HG03469 (cell line): ENCODE measurements around the gene ARID4B.
A peak's percentile ranks its signal among the peaks of the same experiment; 100 is the strongest.
"Not testable (repeated sequence)": the region's sequence is repeated elsewhere in the genome, so short reads cannot be mapped to it uniquely, and the experiment has no call there.

Experiments
- ATAC-seq: cut with Tn5 transposase; IDR thresholded peaks from one replicate; pipeline ENCODE4 v1.9.1; 2021; ENCODE audit warnings: mild to moderate bottlenecking, moderate library complexity, moderate number of reproducible peaks; ENCODE audit not compliant: unreplicated experiment

Gene ARID4B

DNA sequence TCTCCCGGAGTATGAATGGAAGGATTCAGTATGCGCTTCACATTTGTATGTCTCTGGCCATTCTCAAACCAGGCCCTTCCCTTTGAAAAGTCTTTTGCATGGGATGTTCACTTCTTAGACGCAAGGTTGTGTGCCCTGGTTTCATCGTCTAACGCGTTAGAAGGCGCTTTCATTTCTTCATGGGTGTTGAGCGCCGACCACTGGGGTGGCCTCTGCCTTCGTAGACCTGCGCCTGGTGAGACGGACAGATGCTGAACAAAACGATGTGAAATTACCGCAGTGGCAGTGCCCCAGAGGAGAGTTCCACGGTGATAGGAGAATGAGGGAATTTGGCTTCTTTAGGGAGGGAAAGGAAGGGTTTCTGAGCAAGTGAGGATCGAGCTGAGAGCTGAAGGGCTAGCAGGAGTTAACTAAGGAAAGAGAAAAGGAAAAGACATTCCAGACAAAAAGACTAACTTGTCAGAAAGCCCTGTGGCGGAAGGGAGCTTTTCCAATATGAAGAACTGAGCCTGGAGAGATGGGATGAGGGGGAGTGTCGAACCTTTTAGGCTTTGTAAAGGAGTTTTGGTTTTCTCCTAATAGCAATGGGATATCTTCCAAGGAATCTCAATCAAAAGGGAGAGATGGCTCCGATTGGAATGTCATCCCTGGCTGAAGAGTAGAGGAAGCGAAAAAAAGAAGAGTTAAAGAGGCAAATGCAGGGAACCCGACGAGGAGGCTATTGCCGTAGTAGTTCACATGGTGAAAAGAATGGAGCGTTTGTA, 1.3 kb upstream of the ARID4B start:
- peak; percentile 6 for ATAC-seq

DNA sequence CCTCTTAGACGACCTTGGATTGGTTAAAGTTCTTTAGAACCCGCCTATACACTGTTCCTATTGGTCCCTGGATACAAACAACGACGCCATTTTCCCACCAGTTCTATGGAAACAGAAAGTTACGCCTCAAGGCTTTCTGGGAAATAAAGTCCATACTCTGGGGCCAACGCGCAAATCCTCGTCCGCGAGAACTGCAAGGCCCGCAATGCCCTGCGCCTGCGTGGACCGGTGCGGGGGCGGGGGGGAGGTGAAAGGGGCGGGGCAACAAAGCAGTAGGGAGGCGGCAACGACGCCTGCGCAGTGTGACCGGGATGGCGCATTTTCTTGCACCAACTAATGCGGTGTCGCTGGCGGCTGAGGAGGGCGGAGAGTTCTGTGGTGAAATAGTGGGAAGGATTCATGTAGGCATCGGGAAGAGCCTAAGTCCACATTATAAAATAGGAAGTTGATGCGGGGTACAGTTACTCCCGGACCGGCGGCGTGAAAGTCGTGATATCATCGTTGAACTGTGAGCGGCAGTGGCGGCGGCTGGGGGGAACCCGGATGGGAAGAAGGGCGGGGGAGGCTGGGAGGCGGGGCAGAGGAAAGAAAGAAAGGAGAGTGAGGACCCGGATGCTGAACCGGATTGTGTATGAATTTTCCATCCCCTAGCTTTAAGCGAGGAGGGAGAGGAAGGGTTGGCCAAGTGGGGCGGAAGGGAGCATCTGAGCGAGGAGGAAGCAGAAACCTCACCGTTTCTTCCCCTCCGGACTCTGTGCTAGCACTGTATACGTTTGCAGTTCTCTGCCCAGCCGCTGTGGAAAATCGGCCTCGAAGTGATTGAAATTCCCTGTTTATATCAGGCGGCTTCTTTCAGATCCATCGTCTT, 526 bp upstream of the ARID4B start, which contains the start of gene GGPS1:
Gene GGPS1, plus strand, starts transcription at position 300 of the 868 bp plus-strand sequence. CDS start 6,695 bp downstream, outside the sequence.
- peak; percentile 61 for ATAC-seq

DNA sequence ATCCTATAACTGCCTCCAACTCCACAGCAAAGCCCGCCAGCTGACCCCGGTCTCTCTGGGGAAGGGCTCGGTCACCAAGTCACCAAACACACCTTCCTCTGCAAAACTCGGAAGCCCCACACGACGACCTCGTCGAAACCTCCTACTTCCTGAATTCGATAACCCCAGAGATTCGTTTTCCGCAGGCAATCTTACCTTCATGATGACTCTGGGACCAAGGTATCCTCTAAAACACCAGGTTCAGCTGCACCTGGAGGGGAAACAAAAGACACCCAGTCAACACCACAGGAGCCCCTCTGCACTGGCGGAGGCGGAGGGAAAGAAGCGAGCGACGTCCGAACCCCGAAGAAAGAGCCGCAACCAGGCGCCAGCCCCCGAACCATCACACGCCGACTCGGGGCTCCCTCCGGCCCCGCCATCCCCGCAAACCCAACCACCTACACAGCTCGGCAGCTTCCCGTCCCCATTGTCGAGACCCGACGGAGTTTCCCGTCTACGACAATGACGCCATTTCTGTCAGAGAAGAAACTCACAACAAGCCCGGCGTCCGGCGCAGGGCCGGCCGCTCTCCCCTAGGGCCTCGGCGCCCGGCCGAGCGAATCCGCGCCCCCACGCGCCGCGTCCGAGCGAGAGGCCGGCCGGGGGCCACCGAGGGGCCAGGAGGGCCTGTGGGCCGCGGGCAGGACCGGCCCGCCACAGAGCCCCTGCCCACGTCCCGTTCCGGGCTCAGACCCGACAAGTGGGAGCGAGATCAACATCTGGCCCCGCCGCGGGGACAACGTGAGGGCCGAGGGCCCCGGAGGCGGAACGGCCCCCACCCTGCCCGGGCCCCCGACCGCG, 1.0 kb downstream of the ARID4B start:
- no peak for ATAC-seq

DNA sequence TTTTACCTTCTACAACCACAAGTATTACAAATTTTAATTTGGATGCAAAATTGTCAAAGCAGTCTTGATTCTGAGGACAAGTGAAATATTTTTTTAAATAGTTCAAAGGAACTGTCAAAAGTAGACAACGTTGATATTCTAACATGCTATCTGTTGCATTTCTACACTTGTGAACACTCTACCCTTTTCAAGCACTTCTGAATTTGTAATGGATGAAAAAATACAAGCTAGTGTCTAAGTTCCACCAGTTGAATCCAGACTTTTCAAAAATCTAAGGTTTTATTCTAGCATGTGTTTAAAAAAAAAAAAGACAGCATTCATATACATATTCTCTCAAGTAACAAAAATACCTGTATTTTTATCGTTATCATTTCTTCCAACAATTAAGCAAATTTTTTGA, 2.1 kb downstream of the ARID4B start:
- ATAC-seq: no peak

DNA sequence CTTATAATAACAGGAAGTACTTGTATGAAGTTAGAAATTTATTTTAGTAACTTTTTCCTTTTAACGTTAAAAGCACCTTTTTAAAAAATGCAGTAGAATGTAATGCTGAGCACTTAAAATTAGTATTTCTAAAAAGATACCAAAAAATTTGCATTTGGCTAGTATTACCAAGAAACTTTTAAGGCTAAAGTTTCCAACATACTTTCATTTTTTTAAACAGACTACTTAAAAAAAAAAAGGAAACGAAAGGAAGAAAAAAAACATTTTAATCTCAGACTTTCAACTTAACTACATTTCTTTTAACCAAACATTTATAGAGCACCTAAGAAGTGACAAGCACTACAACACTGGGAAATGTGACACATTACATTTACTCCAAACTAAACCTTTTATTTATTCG, 2.8 kb downstream of the ARID4B start:
- ATAC-seq: no peak

DNA sequence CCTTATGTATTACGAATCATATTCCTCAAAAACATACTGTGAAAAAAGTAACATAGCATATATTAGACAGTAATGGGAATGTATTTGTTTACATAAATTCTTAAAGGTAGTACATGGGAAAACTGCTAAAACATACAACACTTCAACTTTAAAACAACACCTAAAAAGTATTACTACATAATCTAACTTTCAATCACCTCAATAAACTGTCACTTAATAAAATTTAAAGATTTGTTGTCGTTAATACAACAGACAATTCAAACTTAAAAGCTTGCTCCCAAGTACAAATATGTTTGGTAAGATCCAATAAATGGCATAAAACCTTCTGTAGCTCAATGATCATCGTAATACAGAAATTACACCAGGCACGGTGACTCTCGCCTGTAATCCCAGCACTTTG, 3.7 kb downstream of the ARID4B start:
- no peak for ATAC-seq

DNA sequence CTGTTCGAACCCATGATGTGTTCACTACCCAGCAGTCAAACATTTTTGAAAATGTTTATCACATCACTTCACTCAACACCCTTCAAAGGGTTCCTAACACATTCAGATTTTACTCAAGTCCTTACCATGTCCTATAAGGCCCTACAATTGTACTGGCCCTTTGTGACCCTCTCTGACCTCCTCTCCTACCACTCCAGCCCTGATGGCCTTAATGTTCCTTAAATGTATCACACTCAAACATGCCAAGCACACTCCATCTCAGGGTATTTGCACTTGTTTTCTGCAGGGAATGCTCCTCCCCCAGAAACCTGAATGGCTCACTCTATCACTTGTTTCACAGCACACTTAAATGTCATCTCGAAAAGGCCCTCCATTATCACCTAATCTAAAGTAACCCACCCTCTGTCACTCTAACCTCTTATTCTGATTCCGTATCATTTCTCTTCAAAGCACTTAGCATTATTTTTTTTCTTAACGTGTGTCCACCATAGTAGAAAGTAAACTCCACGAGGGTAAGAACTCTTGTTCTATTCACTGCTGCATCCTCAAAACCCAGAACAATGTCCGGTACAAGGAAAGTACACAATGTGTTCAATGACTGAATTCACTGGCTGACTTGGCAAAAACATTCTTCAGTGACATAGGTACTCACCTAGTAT, 7.3 kb downstream of the ARID4B start:
- ATAC-seq: no peak

DNA sequence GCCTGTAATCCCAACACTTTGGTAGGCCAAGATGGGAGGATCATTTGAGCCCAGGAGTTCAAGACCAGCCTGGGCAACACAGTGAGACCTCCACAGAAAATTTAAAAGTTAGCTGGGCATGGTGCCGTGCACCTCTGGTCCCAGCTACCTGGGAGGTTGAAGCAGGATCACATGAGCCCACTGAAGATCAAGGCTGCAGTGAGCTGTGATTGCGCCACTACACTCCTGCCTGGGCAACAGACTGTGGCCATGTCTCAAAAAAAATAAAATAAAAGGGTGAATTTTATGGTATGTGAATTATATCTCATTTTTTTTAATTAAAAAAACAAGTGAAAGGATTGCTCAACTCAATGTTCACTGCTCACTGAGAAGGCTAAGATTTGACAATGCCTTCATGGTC, 8.7 kb downstream of the ARID4B start:
- ATAC-seq: no peak

DNA sequence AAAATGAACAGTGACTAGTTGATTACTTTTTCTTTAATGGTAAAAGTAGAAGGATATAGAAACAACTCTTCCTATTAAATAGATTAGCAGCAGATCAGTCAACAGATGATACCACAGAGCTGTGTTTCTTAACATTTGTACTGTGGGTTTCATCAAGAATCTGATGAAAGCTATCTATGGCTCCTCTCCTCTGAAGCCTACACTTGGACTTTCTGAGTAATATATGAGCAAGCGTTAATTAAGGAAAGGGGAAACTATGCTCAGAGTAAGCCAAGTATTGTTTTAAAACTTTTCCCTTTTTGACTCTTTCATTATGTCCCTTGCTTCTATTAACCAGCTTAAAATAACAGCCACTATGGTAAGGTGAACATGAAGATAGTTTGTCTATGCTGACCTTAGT, 10.8 kb downstream of the ARID4B start:
- no peak for ATAC-seq

DNA sequence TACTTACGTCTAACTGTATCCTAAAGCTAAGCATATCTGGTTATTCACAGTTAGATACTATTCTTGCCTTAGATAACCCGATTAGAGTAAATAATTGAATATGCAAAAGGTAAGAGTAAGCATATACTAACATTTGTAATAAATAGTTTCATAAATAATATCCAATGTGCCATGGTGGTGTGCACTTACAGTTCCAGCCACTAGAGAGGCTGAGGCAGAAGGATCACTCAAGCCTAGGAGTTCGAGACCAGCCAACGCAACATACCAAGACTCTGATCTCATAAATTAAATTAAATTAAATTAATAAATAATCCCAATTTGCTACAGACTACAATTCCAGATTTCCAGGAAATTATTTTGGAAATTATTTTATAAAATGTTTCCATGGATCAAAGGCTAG, 12.2 kb downstream of the ARID4B start:
- ATAC-seq: no peak

DNA sequence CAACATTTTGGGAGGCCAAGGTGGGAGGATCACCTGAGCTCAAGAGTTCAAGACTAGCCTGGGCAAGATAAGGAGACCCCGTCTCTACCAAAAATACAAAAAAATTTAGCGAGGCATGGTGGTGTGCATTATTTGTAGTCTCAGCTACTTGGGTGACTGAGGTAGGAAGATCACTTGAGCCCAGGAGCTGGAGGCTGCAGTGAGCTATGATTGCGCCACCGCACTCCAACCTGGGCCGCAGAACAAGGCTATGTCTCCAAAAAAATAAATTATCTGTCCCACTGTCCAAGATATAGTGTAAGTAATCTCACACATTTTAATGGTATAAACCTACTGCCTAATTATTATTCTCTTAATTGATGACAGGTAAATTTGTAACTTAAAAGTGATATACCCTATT, 12.8 kb downstream of the ARID4B start:
- no peak for ATAC-seq

DNA sequence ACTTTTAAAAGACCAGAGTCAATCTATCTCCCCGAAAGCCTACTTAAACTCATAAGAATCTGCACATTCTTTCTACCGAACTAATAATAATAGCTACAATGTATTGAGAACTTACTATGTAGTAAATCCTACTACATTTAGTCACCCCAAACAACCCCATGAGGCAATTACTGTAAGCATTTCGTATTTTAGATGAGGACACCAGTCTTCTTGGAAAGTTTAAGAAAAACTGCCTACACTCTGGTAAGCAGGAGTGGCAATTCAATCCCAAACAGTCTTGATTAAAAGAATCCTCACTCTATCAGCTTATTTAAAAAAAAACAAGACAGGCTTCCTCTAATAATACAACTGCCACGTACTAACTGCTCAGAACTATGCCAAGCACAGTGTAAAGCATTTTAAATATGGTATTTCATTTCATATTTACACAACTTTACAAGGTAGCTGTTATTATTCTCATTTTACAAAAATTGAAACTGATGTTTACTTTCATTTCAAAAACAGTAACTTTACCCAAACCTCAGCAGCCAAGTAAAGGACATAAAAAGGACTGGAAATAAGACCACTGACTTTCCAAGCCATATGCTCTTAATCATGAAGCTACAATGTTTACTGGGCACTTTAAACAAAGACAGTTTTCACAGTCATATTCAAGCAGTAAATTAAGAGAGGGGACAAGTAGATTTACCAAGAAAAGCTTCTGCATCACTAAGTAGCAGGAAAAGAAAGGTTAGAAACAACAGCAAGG, 13.9 kb downstream of the ARID4B start:
- no peak for ATAC-seq

DNA sequence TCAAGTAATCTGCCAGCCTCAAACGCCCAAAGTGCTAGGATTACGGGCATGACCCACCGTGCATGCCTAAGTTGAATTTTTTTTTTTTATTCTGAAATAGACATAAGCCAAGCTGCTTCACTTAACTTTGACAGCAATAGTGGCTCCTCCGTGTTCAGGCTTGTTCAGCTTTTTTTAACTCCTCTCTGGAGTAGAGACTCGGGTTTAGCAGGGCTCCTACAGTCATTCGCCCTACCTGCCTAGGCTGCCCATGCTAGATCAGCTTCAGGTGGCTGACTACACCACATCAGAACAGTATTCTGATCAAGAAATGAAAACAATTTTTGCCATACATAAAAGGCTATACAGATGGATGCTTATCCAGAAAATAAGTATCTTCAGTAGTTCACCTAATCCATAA, 14.7 kb downstream of the ARID4B start:
- ATAC-seq: no peak

DNA sequence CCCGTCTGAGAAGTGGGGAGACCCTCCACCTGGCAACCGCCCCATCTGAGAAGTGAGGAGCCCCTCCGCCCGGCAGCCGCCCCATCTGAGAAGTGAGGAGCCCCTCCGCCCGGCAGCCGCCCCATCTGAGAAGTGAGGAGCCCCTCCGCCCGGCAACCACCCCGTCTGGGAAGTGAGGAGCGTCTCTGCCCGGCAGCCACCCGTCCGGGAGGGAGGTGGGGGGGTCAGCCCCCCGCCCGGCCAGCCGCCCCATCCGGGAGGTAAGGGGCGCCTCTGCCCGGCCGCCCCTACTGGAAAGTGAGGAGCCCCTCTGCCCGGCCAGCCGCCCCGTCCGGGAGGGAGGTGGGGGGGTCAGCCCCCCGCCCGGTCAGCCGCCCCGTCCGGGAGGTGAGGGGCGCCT, 18.8 kb downstream of the ARID4B start:
- ATAC-seq: not testable (repeated sequence)

DNA sequence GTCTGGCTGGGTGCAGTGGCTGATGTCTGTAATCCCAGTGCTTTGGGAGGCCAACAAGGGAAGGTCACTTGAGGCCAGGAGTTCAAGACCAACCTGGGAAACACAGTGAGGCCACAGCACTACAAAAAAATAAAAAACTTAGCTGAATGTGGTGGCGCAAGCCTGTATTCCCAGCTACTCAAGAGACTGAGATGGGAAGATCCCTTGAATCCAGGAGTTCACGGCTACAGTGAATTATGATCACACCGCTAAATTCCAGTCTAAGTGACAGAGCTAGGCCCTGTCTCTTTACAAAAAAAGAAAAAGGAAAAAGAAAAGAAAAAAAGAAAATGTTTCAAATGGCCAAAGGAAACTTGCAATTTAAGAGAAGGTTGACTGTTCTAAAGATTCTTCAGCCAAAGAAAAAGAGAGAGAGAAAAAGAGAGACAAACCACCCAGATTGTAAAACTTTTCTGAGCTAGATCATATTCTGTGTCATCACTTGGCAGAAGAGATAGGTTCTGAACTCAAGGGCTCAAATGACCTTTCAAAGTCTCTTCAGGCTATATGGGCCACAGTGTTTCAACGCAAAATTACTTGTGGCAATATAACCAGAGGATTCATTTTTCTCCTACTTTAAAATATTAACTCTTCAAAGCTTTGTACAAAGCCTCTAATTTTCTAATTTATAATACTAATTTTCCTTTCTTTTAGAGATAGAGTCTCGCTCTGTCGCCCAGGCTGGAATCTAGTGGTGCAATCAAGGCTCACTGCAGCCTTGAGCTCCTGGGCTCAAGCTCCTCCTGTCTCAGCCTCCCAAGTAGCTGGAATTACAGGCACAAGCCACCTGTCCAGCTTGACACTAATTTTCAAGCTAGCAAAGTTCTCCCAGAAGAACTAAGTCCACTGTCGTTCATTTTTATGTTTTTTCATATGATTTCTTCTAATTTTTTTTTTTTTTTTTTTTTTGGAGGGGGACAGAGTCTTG, 20.5 kb downstream of the ARID4B start:
- ATAC-seq: no peak

DNA sequence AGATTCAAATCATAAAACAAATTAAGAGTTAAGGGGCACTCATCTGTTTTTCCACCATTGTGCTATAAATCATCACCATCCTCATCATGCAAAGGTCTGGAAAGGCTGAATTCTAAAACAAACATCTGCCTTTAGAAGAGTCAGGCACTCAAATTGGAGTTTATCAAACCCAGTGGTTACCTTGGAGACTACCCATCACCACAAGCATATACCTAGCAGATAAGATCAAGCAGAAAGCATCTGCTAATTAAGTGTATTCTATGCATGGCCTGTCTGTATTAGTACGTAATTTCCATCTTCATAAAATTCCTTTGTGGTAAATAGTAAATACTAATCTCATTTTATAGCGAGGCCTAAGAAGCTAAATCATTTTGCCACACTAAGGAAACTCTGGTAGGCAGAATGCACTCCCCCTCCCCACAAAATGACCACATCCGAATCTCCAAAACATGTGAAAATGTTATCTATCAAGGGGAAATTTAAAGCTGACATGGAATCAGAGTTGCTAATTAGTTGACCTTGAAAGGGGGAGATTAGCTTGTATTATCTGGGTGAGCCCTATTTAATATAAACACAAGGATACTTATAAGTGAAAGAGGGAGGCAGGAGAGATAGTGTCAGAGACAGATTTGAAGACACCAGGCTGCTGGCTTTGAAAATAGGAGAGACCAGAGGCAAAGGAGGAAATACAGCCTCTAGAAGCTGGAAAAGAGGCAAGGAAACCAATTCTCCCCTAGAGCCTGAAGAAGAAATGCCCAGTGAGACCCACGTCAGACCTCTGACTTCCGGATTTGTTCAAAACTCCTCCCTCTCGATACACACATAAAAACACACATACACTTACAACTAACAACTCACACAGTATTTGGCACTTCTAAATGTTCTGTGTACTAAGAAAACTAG, 23.2 kb downstream of the ARID4B start:
- ATAC-seq: no peak

DNA sequence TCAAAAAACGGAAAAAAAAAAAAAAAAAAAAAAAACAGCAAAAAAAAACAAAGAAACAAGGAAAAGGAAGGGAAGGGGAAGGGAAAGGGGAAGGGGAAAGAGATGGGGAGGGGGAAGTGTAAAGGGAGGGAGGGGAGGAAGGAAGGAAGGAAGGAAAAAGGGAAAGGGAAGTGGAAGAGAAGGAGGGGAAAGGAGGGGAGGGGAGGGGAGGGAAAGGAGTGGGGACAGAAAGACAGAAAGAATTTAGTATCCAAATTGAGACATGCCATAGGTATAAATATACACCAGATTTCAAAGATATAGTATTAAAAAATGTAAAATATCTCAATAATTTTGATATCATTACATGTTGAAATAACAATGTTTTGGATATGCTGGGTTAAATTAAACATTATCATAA, 25.8 kb downstream of the ARID4B start:
- ATAC-seq: no peak
